ENCODE measurements around the gene CAMK2D. TPM values are rescaled to one million over a fixed set of nuclear protein-coding genes. Genes with fewer than 3 reads are reported as not detected.
A peak's percentile ranks its signal among the peaks of the same experiment; 100 is the strongest.

Gene CAMK2D
- total and polyA plus RNA-seq, 2 experiments from 2014 or later, result 4.9 to 14.6 TPM

- TF ChIP-seq CTCF (conservative IDR thresholded peaks at IDR 0.05; ENCODE audit: low read depth in 2 of 2) (no peak), ZNF114 (CRISPR knock-in tag; IDR thresholded peaks at IDR 0.05) (no peak), ZNF462 (CRISPR knock-in tag; IDR thresholded peaks at IDR 0.05) (no peak), STAT1 (IDR thresholded peaks at IDR 0.05; ENCODE audit: unreplicated experiment) (no peak)
Observed at GRCh38 chr4:113594231-113594556, 167.3 kb downstream of the CAMK2D start (continued).

- Histone ChIP-seq H3K4me1 (ENCODE audit: insufficient read depth) (no peaks in the 10 kb centered on the region), H3K36me3 (ENCODE audit: insufficient read depth) (no peaks in the 10 kb centered on the region), H3K27me3 (ENCODE audit: insufficient read depth) (no peaks in the 10 kb centered on the region), H2AFZ (no peak overlapping the region), H3K4me3 (no peak overlapping the region), H3F3A (replicated peaks; ENCODE audit: low read depth) (no peaks in the 10 kb centered on the region), H3K4me2 (no peak overlapping the region), H4K20me1 (replicated peaks; ENCODE audit: insufficient read depth) (no peaks in the 10 kb centered on the region), H3K79me2 (replicated peaks; ENCODE audit: insufficient read depth) (no peaks in the 10 kb centered on the region), H3K9me2 (ENCODE audit: insufficient read depth) (no peaks in the 10 kb centered on the region; the same call in 1 of the 2 replicates), H3K27ac (ENCODE audit: low read depth) (no peak overlapping the region)
- ATAC-seq (no peak), DNase-seq (ENCODE audit: low spot score) (no peak)
- H3K9me3 Mint-ChIP-seq, result no peaks in the 10 kb centered on the region
- H3K4me3 Mint-ChIP-seq, result no peak overlapping the region
- no peaks in the 10 kb centered on the region for H3K27me3 Mint-ChIP-seq (ENCODE audit: insufficient read depth, low read depth, poor library complexity)
- no peaks in the 10 kb centered on the region for H3K36me3 Mint-ChIP-seq (ENCODE audit: low read depth)
- TF ChIP-seq EZH2phosphoT487 (IDR thresholded peaks at IDR 0.05; ENCODE audit: unreplicated experiment), result no peak
- peak overlapping the region; percentile 19; the same call in 1 of the 2 replicates for H3K27ac Mint-ChIP-seq
- H3K4me1 Mint-ChIP-seq, result no peaks in the 10 kb centered on the region; the same call in 2 of the 3 replicates
Observed at GRCh38 chr4:113593400-113594230, 167.9 kb downstream of the CAMK2D start.
